Activated naive CD8-positive, alpha-beta T cell treated with anti-CD3 and anti-CD28 coated beads for 36 hours (primary cell): ENCODE data around the gene CETP. TPM values are rescaled to one million over a fixed set of nuclear protein-coding genes. Genes with fewer than 3 reads are reported as not detected.

Experiments used
- DNase-seq: peaks from one replicate; pipeline ENCODE4 v3.0.0; 2021
- H3K27ac Mint-ChIP-seq: one replicate; pipeline ENCODE4 v1.8.0; 2022; ENCODE audit warnings: mild to moderate bottlenecking, moderate library complexity, mixed read lengths
- H3K27me3 Mint-ChIP-seq: one replicate; pipeline ENCODE4 v1.8.0; 2022; ENCODE audit warnings: mild to moderate bottlenecking, mixed read lengths
- H3K36me3 Mint-ChIP-seq: one replicate; pipeline ENCODE4 v1.8.0; 2021; ENCODE audit warnings: mild to moderate bottlenecking, mixed read lengths
- H3K4me1 Mint-ChIP-seq: one replicate; pipeline ENCODE4 v1.8.0; 2021; ENCODE audit warnings: mixed read lengths
- H3K4me3 Mint-ChIP-seq: one replicate; pipeline ENCODE4 v1.8.0; 2022; ENCODE audit warnings: mild to moderate bottlenecking, moderate library complexity, mixed read lengths
- H3K9me3 Mint-ChIP-seq: one replicate; pipeline ENCODE4 v1.8.0; 2022; ENCODE audit warnings: mixed read lengths
- total RNA-seq, 2 experiments: library from RNA; stranded (reverse); gene quantifications; one replicate each; pipeline ENCODE4 v1.2.3, GENCODE V29; 2021

Gene CETP
- total RNA-seq: under 1 TPM in 1 of 2 experiments, not detected in 1; 0.12 TPM

- no peaks in the 10 kb centered on the region for H3K27me3 Mint-ChIP-seq
- no peak within 1 kb of the TSS for H3K4me3 Mint-ChIP-seq
- H3K27ac Mint-ChIP-seq: no peak within 1 kb of the TSS
- H3K4me1 Mint-ChIP-seq: peaks cover 22% of the 10 kb centered on the region
- H3K36me3 Mint-ChIP-seq: no peaks in the 10 kb centered on the region
- no peaks in the 10 kb centered on the region for H3K9me3 Mint-ChIP-seq
- DNase-seq: no peak
Measured at GRCh38 chr16:56961851-56962281, at the start of gene CETP. Gene CETP, plus strand, starts transcription at chr16:56961950. Its CDS starts 30 bp downstream, at chr16:56961980.

- H3K27ac Mint-ChIP-seq: peak overlapping the region; percentile 32
- peaks cover 4% of the 10 kb centered on the region for H3K27me3 Mint-ChIP-seq
- H3K4me3 Mint-ChIP-seq: no peak overlapping the region
- peaks cover 51% of the 10 kb centered on the region for H3K4me1 Mint-ChIP-seq
- peaks cover 2% of the 10 kb centered on the region for H3K9me3 Mint-ChIP-seq
- DNase-seq: no peak
- H3K36me3 Mint-ChIP-seq: peaks cover 4% of the 10 kb centered on the region
Measured at GRCh38 chr16:56912746-56913708, 48.7 kb upstream of the CETP start.

GRCh38 chr16:56914896-56915295 lies 46.9 kb upstream of the CETP start:
- peaks cover 4% of the 10 kb centered on the region for H3K27me3 Mint-ChIP-seq
- H3K4me3 Mint-ChIP-seq: no peak overlapping the region
- peaks cover 4% of the 10 kb centered on the region for H3K36me3 Mint-ChIP-seq
- H3K9me3 Mint-ChIP-seq: peaks cover 2% of the 10 kb centered on the region
- no peak for DNase-seq
- no peak overlapping the region for H3K27ac Mint-ChIP-seq
- H3K4me1 Mint-ChIP-seq: peaks cover 56% of the 10 kb centered on the region

- Mint-ChIP-seq H3K4me1 (peaks cover 51% of the 10 kb centered on the region), H3K27me3 (peaks cover 4% of the 10 kb centered on the region), H3K4me3 (no peak overlapping the region), H3K36me3 (peaks cover 4% of the 10 kb centered on the region), H3K27ac (no peak overlapping the region), H3K9me3 (peaks cover 2% of the 10 kb centered on the region)
- DNase-seq: no peak
Measured at GRCh38 chr16:56915336-56916119, 46.2 kb upstream of the CETP start.

GRCh38 chr16:56916571-56917403 lies 45.0 kb upstream of the CETP start:
- Mint-ChIP-seq H3K4me3 (peak overlapping the region; percentile 46), H3K27me3 (peaks cover 4% of the 10 kb centered on the region), H3K4me1 (peaks cover 39% of the 10 kb centered on the region), H3K27ac (peak overlapping the region; percentile 89), H3K9me3 (peaks cover 2% of the 10 kb centered on the region), H3K36me3 (peaks cover 4% of the 10 kb centered on the region)
- DNase-seq: peak; percentile 38

- Mint-ChIP-seq H3K9me3 (peaks cover 2% of the 10 kb centered on the region), H3K4me1 (peaks cover 27% of the 10 kb centered on the region), H3K27ac (no peak overlapping the region), H3K36me3 (peaks cover 4% of the 10 kb centered on the region), H3K27me3 (peaks cover 4% of the 10 kb centered on the region), H3K4me3 (no peak overlapping the region)
- no peak for DNase-seq
Measured at GRCh38 chr16:56918467-56919012, 43.2 kb upstream of the CETP start.

GRCh38 chr16:56919099-56919800 lies 42.5 kb upstream of the CETP start:
- H3K27ac Mint-ChIP-seq: no peak overlapping the region
- H3K4me3 Mint-ChIP-seq: no peak overlapping the region
- no peak for DNase-seq
- peaks cover 2% of the 10 kb centered on the region for H3K9me3 Mint-ChIP-seq
- peaks cover 27% of the 10 kb centered on the region for H3K4me1 Mint-ChIP-seq
- H3K36me3 Mint-ChIP-seq: peaks cover 4% of the 10 kb centered on the region
- peaks cover 4% of the 10 kb centered on the region for H3K27me3 Mint-ChIP-seq

DNA sequence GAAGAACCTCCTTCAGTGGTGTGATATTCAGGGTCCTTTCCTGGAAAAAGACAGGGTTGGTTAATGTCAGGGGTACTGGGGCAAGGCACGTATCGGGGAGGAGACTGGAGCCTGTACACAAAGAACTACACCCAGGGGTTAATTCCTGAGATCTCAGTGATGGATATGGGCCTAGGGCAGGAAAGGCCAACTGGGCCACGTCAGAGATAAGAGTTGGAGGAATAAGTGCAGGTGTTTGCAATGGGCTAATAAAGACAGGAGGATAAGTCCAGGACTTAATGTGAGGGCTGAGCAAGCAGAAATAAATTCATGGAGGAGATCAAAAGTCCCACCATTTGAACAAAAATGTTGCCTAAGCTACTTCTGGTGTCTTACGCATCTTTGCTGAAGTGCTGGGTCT lies 40.2 kb upstream of the CETP start:
- Mint-ChIP-seq H3K27ac (no peak overlapping the region), H3K27me3 (no peaks in the 10 kb centered on the region), H3K36me3 (peaks cover 4% of the 10 kb centered on the region), H3K9me3 (peaks cover 2% of the 10 kb centered on the region), H3K4me1 (peaks cover 24% of the 10 kb centered on the region), H3K4me3 (no peak overlapping the region)
- no peak for DNase-seq

DNA sequence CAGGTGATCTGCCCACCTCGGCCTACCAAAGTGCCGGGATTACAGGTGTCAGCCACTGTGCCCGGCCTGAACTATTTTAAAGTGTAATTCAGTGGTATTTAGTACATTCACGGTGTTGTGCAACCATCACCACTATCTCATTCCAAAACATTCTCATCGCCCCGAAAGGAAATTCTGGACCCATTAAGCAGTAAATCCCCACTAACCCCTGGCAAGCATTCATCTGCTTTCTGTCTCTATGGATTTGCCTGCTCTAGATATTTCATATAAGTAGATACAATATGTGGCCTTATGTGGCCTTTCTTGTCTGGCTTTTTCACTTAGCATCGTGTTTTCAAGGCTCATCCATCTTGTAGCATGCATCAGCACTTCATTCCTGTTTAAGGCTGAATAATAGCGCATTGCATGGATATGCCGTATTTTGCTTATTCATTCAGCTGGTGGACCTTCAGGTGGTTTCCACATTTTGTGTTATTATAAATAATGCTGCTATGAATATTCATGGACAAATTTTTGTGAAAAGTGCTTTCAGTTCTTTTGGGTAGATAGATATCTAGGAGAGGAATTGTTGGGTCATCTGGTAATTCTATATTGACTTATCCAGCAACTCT lies 38.2 kb upstream of the CETP start:
- Mint-ChIP-seq H3K4me3 (no peak overlapping the region), H3K9me3 (no peaks in the 10 kb centered on the region), H3K36me3 (peaks cover 2% of the 10 kb centered on the region), H3K27me3 (no peaks in the 10 kb centered on the region), H3K4me1 (peaks cover 5% of the 10 kb centered on the region), H3K27ac (no peak overlapping the region)
- DNase-seq: no peak

GRCh38 chr16:56927471-56927870 lies 34.3 kb upstream of the CETP start:
- Mint-ChIP-seq H3K4me3 (no peak overlapping the region), H3K27ac (no peak overlapping the region), H3K9me3 (no peaks in the 10 kb centered on the region), H3K36me3 (peaks cover 3% of the 10 kb centered on the region), H3K4me1 (peaks cover 14% of the 10 kb centered on the region), H3K27me3 (no peaks in the 10 kb centered on the region)
- no peak for DNase-seq

DNA sequence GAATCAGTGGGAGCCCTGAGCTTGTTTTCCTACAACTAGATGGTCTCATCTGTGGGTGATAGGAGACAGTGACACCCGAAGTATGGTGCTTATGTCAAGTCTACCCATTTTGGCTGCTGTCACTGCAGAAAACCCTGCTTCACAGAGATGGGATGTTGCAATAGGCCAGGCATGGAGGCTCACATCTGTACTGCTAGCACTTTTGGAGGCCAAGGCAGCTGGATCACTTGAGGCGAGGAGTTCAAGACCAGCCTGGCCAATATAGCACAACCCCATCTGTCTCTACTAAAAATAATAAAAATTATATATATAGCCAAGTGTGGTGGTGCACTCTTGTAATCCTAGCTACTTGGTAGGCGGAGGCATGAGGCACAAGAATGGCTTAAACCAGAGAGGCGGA lies 32.1 kb upstream of the CETP start:
- H3K27me3 Mint-ChIP-seq: no peaks in the 10 kb centered on the region
- H3K9me3 Mint-ChIP-seq: no peaks in the 10 kb centered on the region
- DNase-seq: no peak
- no peak overlapping the region for H3K27ac Mint-ChIP-seq
- peaks cover 23% of the 10 kb centered on the region for H3K36me3 Mint-ChIP-seq
- no peak overlapping the region for H3K4me3 Mint-ChIP-seq
- H3K4me1 Mint-ChIP-seq: peaks cover 20% of the 10 kb centered on the region

DNA sequence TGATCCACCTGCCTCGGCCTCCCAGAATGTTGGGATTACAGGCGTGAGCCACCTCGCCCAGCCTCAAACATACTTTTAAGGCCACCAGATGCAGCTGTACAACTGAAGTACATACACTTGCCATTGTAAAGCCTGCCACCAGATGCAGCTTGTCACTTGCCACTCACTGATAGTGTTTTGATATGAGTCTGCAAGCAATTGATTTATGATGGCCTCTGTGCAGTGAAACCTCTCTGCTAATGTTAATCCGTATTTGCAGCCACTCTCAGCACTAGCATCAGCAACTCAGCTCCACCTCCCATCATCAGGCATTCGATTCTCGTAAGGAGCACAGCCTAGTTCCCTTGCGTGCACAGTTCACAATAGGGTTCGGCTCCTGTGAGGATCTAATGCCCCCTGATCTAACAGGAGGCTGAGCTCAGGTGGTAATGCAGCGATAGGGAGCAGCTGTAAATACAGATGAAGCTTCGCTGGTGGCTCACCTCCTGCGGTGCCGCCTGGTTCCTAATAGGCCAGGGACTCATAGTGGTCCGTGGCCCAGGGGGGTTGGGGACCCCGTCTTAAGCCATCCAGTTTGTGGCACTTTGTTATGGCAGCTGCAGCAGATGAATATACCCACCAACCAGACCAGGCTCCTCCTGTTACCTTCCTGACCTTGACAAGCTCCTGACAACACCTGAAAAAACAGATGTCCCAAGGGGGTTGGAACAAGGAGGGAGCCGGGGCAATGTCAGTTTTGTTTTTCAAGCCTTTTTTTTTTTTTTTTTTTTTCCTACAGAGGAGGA lies 31.1 kb upstream of the CETP start:
- Mint-ChIP-seq H3K9me3 (no peaks in the 10 kb centered on the region), H3K4me1 (peaks cover 26% of the 10 kb centered on the region), H3K36me3 (peaks cover 34% of the 10 kb centered on the region), H3K27ac (peak overlapping the region; percentile 97), H3K4me3 (peak overlapping the region; percentile 98), H3K27me3 (no peaks in the 10 kb centered on the region)
- DNase-seq: no peak
